H1 (cell line): ENCODE results near the gene NAV2. TPM values are rescaled to one million over a fixed set of nuclear protein-coding genes. Genes with fewer than 3 reads are reported as not detected.

Source experiments
- CTCF ChIA-PET: fragments of 300-600 bp; sonication (Branson Sonifier 250); formaldehyde crosslinking; loops from one replicate; lab custom pipeline; 2021; ENCODE audit not compliant: partially characterized antibody; lab: Charles Lee
- POLR2A ChIA-PET: fragments of 300-600 bp; sonication (Branson Sonifier 250); formaldehyde crosslinking; loops from one replicate; lab custom pipeline; 2021; ENCODE audit warnings: inconsistent platforms; ENCODE audit not compliant: partially characterized antibody; lab: Charles Lee
- DNase-seq, 2 experiments: peaks; one replicate each; pipeline versions ENCODE4 v3.0.0 to v3.0.0-alpha.2; 2010 to 2022; ENCODE audit warnings: low spot score in 2 of 2, low read depth in 1 of 2, mixed read lengths in 1 of 2
- FAIRE-seq: peaks from 2 replicates; lab custom pipeline; 2011; peaks lifted over from hg19 to GRCh38; lab: Jason Lieb, UNC
- H2AFZ ChIP-seq: 2 replicates; pipeline ENCODE4 v1.8.1; 2012; ENCODE audit warnings: low read length, inconsistent platforms
- H2AK5ac ChIP-seq: 2 replicates; pipeline ENCODE4 v1.6.1; 2013; ENCODE audit warnings: low read depth, low read length
- H2BK120ac ChIP-seq: replicated peaks from 2 replicates; pipeline ENCODE3; 2013; ENCODE audit warnings: low read depth, low read length, inconsistent platforms
- H2BK12ac ChIP-seq: 2 replicates; pipeline ENCODE4 v1.6.1; 2013; ENCODE audit warnings: low read depth, low read length
- H2BK15ac ChIP-seq: 2 replicates; pipeline ENCODE4 v1.6.1; 2013; ENCODE audit warnings: low read length
- H2BK20ac ChIP-seq: 2 replicates; pipeline ENCODE4 v1.6.1; 2013; ENCODE audit warnings: low read length
- H2BK5ac ChIP-seq: 2 replicates; pipeline ENCODE4 v1.6.1; 2013; ENCODE audit warnings: low read depth, low read length
- H3K14ac ChIP-seq: 2 replicates; pipeline ENCODE4 v1.6.1; 2013; ENCODE audit warnings: inconsistent platforms; ENCODE audit not compliant: insufficient read length
- H3K18ac ChIP-seq: 2 replicates; pipeline ENCODE4 v1.6.1; 2013; ENCODE audit warnings: low read length; ENCODE audit errors: extremely low read depth
- H3K23ac ChIP-seq: 2 replicates; pipeline ENCODE4 v1.6.1; 2013; ENCODE audit warnings: inconsistent platforms; ENCODE audit not compliant: insufficient read length
- H3K23me2 ChIP-seq: 2 replicates; pipeline ENCODE4 v1.6.1; 2013; ENCODE audit warnings: low read depth, low read length
- H3K27ac ChIP-seq: 2 replicates; pipeline ENCODE4 v1.6.1; 2011; ENCODE audit warnings: low read depth, low read length, inconsistent platforms
- H3K27me3 ChIP-seq, 4 experiments: replicated peaks in 1 of 4; 1 replicate in 1 of 4; 2 replicates in 3 of 4; pipeline versions ENCODE4 v1.6.1 to v1.8.1; 2011 to 2013; ENCODE audit warnings: low read length in 3 of 4, mild to moderate bottlenecking in 3 of 4, inconsistent platforms in 2 of 4, mixed read lengths in 2 of 4, moderate library complexity in 1 of 4; ENCODE audit not compliant: control insufficient read depth in 3 of 4, insufficient read depth in 3 of 4; ENCODE audit errors: extremely low read depth in 1 of 4
- H3K36me3 ChIP-seq, 4 experiments: 2 replicates each; pipeline versions ENCODE4 v1.6.1 to v1.8.1; 2011 to 2013; ENCODE audit warnings: mild to moderate bottlenecking in 4 of 4, low read length in 3 of 4, moderate library complexity in 2 of 4, control low read depth in 1 of 4, inconsistent platforms in 1 of 4; ENCODE audit not compliant: insufficient read depth in 4 of 4, control insufficient read depth in 2 of 4
- H3K4ac ChIP-seq: replicated peaks from 2 replicates; pipeline ENCODE3; 2013; ENCODE audit warnings: low read length, low read depth, mixed read lengths, inconsistent platforms; ENCODE audit not compliant: insufficient read length
- H3K4me1 ChIP-seq, 4 experiments: replicated peaks in 1 of 4; 1 replicate in 1 of 4; 2 replicates in 3 of 4; pipeline versions ENCODE4 v1.6.1 to v1.8.1; 2011 to 2013; ENCODE audit warnings: low read length in 3 of 4, inconsistent platforms in 2 of 4, mixed read lengths in 1 of 4; ENCODE audit not compliant: insufficient read depth in 4 of 4, control insufficient read depth in 3 of 4
- H3K4me2 ChIP-seq, 2 experiments: 2 replicates each; pipeline versions ENCODE4 v1.6.1 to v1.8.1; 2011 to 2013; ENCODE audit warnings: low read depth in 2 of 2, low read length in 2 of 2, control low read depth in 1 of 2, inconsistent platforms in 1 of 2, mild to moderate bottlenecking in 1 of 2; ENCODE audit not compliant: insufficient read depth in 1 of 2
- H3K4me3 ChIP-seq, 4 experiments: fragments of 200-600, 300-600 bp in 1 of 4; sonication (generic), shearing (Covaris generic), sonication (Bioruptor Twin) in 1 of 4; 2 replicates each; pipeline versions ENCODE4 v1.5.1 to v1.8.1; 2011 to 2016; ENCODE audit warnings: low read length in 4 of 4, low read depth in 3 of 4, control low read depth in 2 of 4, inconsistent platforms in 2 of 4, mild to moderate bottlenecking in 2 of 4, mixed read lengths in 1 of 4, moderate library complexity in 1 of 4; ENCODE audit not compliant: insufficient read depth in 2 of 4; ENCODE audit errors: extremely low read depth in 1 of 4
- H3K56ac ChIP-seq: replicated peaks from 2 replicates; pipeline ENCODE3; 2013; ENCODE audit warnings: low read depth, mild to moderate bottlenecking, mixed read lengths, low read length, inconsistent platforms; ENCODE audit not compliant: insufficient read length
- H3K79me1 ChIP-seq: 2 replicates; pipeline ENCODE4 v1.6.1; 2013; ENCODE audit warnings: low read depth, low read length, control low read depth
- H3K79me2 ChIP-seq, 2 experiments: 2 replicates each; pipeline versions ENCODE4 v1.6.1 to v1.8.1; 2012 to 2013; ENCODE audit warnings: low read length in 2 of 2, mild to moderate bottlenecking in 2 of 2, inconsistent platforms in 1 of 2; ENCODE audit not compliant: insufficient read depth in 2 of 2, control insufficient read depth in 1 of 2
- H3K9ac ChIP-seq, 4 experiments: replicated peaks in 1 of 4; 1 replicate in 1 of 4; 2 replicates in 3 of 4; pipeline versions ENCODE4 v1.6.1 to v1.8.1; 2011 to 2013; ENCODE audit warnings: low read depth in 3 of 4, low read length in 3 of 4, control low read depth in 2 of 4, mild to moderate bottlenecking in 2 of 4, moderate library complexity in 2 of 4, inconsistent platforms in 1 of 4; ENCODE audit errors: extremely low read depth in 1 of 4
- H3K9me3 ChIP-seq, 2 experiments: 2 replicates each; pipeline versions ENCODE4 v1.6.1 to v1.8.1; 2012 to 2013; ENCODE audit warnings: mild to moderate bottlenecking in 2 of 2, moderate library complexity in 2 of 2, control low read depth in 1 of 2, inconsistent platforms in 1 of 2, low read depth in 1 of 2, low read length in 1 of 2, mixed read lengths in 1 of 2; ENCODE audit not compliant: insufficient read depth in 2 of 2
- H4K20me1 ChIP-seq, 2 experiments: replicated peaks in 1 of 2; 2 replicates each; pipeline versions ENCODE3 to v1.8.1; 2011 to 2013; ENCODE audit warnings: inconsistent platforms in 2 of 2, low read length in 2 of 2, mild to moderate bottlenecking in 1 of 2; ENCODE audit not compliant: insufficient read depth in 2 of 2, control insufficient read depth in 1 of 2
- H4K5ac ChIP-seq: 2 replicates; pipeline ENCODE4 v1.6.1; 2013; ENCODE audit warnings: low read length, low read depth, mixed read lengths, inconsistent platforms; ENCODE audit not compliant: insufficient read length
- H4K8ac ChIP-seq: 2 replicates; pipeline ENCODE4 v1.8.0; 2013; ENCODE audit warnings: mild to moderate bottlenecking, moderate library complexity, low read length, inconsistent platforms; ENCODE audit not compliant: insufficient read depth; ENCODE audit errors: extremely low read depth
- H4K91ac ChIP-seq: replicated peaks from 2 replicates; pipeline ENCODE3; 2013; ENCODE audit warnings: low read length, mixed read lengths, inconsistent platforms; ENCODE audit not compliant: insufficient read length
- ASH2L ChIP-seq: fragments of 200-600, 300-600 bp; sonication (generic); IDR thresholded peaks from one replicate; pipeline ENCODE4 v1.7.1; 2017; ENCODE audit warnings: low read length
- CHD1 ChIP-seq: IDR thresholded peaks from 2 replicates; pipeline ENCODE4 v1.6.1; 2012; ENCODE audit warnings: low read depth, low read length, improper control_type of control experiment
- CHD2 ChIP-seq: IDR thresholded peaks from 2 replicates; pipeline ENCODE4 v1.6.1; 2012; ENCODE audit warnings: low read length, improper control_type of control experiment
- JUN ChIP-seq: IDR thresholded peaks from 2 replicates; pipeline ENCODE4 v1.6.1; 2011; ENCODE audit warnings: low read depth, mild to moderate bottlenecking, improper control_type of control experiment, low read length
- KDM4A ChIP-seq: IDR thresholded peaks from one replicate; pipeline ENCODE4 v1.7.1; 2012; ENCODE audit warnings: low read depth, mild to moderate bottlenecking, moderate library complexity, low read length, inconsistent platforms; ENCODE audit not compliant: severe bottlenecking
- RBBP5 ChIP-seq: IDR thresholded peaks from 2 replicates; pipeline ENCODE4 v1.7.1; 2012; ENCODE audit warnings: low read depth, mild to moderate bottlenecking, inconsistent platforms, low read length, moderate library complexity, borderline replicate concordance
- SIX5 ChIP-seq: IDR thresholded peaks from 2 replicates; pipeline ENCODE4 v1.6.1; 2011; ENCODE audit warnings: mild to moderate bottlenecking, low read depth, low read length
- WGBS, 2 experiments: shearing (Covaris generic) in 1 of 2; methylation state at CpG; one replicate each; pipeline versions ENCODE4 v1.1.6 to v1.1.7; 2013 to 2015; ENCODE audit warnings: low lambda C conversion rate in 2 of 2, mixed read lengths in 2 of 2, inconsistent platforms in 1 of 2, low coverage in 1 of 2, missing lambda C conversion rate in 1 of 2; ENCODE audit not compliant: insufficient replicate concordance in 2 of 2, insufficient coverage in 1 of 2, insufficient read length in 1 of 2; ENCODE audit errors: extremely low coverage in 1 of 2, missing lambda C conversion rate in 1 of 2; 5-methylcytosine and 5-hydroxymethylcytosine counted together
- polyA plus RNA-seq, 7 experiments: library from polyadenylated mRNA; depleted of rRNA in 3 of 7; stranded (reverse) in 5 of 7; unstranded in 2 of 7; fragments of >200 nt in 5 of 7; fragments of 200-250 nt in 2 of 7; gene quantifications; 1 replicate in 5 of 7; 2 replicates in 1 of 7; 4 replicates in 1 of 7; pipeline versions ENCODE4 v1.2.1 to v1.2.3, GENCODE V29; 2011 to 2013; ENCODE audit warnings: missing spikeins in 2 of 7, mixed read lengths in 2 of 7
- total RNA-seq: library from RNA; stranded (reverse); fragmentation: NEBNext Ultra II Directional; extraction: Animal tissue kit (Norgen Biotek cat#: 25700); gene quantifications from 2 replicates; pipeline ENCODE4 v1.2.1, GENCODE V29; 2021
- TF ChIP-seq, protein P1 (sequence below): IDR thresholded peaks from 2 replicates; pipeline ENCODE4 v1.6.1; 2012; ENCODE audit warnings: inconsistent platforms

The NAV2 gene
- total and polyA plus RNA-seq, 2 of the 8 experiments (the other 6 are each of a cell fraction or from before 2014, with no cell fraction given): 35.6 to 73.6 TPM

GRCh38 chr11:19827399-19828135 is 114.9 kb downstream of the NAV2 start:
- peaks cover 0 to 84% of the 10 kb centered on the region in 2 experiments; a peak in 3 of 4 replicates for H3K79me2 ChIP-seq
- H3K4me3 ChIP-seq: no peak overlapping the region
- H4K20me1 ChIP-seq: no peaks in the 10 kb centered on the region
- H2BK120ac ChIP-seq: no peak overlapping the region
- H3K36me3 ChIP-seq: peaks cover 0 to 3% (median under 1%) of the 10 kb centered on the region in 4 experiments; a peak in 2 of 8 replicates
- no peak overlapping the region; the same call in 1 of the 2 replicates for H4K8ac ChIP-seq
- H3K23ac ChIP-seq: no peak overlapping the region
- CTCF ChIA-PET: interaction anchor here (1.0 to 6.2 kb wide), 10 partner anchors 9 to 85 kb away, joined by 3 to 44 read pairs (median 4); no protein-coding TSS in a partner anchor
- FAIRE-seq (no peak), DNase-seq (peak in 1 of 2 experiments; percentile 39)
- H3K4me1 ChIP-seq: peaks cover 2 to 35% (median 31%) of the 10 kb centered on the region in 4 experiments; a peak in 6 of 7 replicates
- no peak overlapping the region for H3K56ac ChIP-seq
- no peaks in the 10 kb centered on the region for H3K23me2 ChIP-seq
- H3K79me1 ChIP-seq: peaks cover 3% of the 10 kb centered on the region; the same call in 1 of the 2 replicates
- H3K4me2 ChIP-seq: no peak overlapping the region; a peak in 1 of 4 replicates
- peak overlapping the region; percentile 16 for H4K5ac ChIP-seq
- peak overlapping the region; percentile 26; the same call in 1 of the 2 replicates for H3K27ac ChIP-seq
- POLR2A ChIA-PET: interaction anchor here (1.7 to 7.0 kb wide), 2 partner anchors 11 to 49 kb away, joined by 5 to 37 read pairs; no protein-coding TSS in a partner anchor
- no peak overlapping the region for H3K14ac ChIP-seq
- peak overlapping the region; percentile 80; the same call in 1 of the 2 replicates for H3K18ac ChIP-seq
- WGBS, 2 experiments: 59% methylated on average over 11 of the region's 12 CpGs; no CpG with 5 or more reads in 1 of the 2 experiments
- H3K4ac ChIP-seq: no peak overlapping the region
- no peaks in the 10 kb centered on the region for H3K27me3 ChIP-seq
- H3K9me3 ChIP-seq: no peaks in the 10 kb centered on the region
- peak overlapping the region; percentile 85 for H2BK5ac ChIP-seq
- H2BK15ac ChIP-seq: peak overlapping the region; percentile 88; the same call in 1 of the 2 replicates
- H2AK5ac ChIP-seq: peak overlapping the region; percentile 89; the same call in 1 of the 2 replicates
- TF ChIP-seq KDM4A (no peak), RBBP5 (no peak), CHD2 (no peak), SIX5 (no peak), JUN (no peak), ASH2L (no peak), CHD1 (no peak)
- TF ChIP-seq, protein P1, sequence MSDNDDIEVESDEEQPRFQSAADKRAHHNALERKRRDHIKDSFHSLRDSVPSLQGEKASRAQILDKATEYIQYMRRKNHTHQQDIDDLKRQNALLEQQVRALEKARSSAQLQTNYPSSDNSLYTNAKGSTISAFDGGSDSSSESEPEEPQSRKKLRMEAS: no peak
- H4K91ac ChIP-seq: peak overlapping the region; percentile 48
- H2BK20ac ChIP-seq: 0 out of 2 replicates have a peak overlapping the region, but pooled peaks have one; percentile 93
- H2BK12ac ChIP-seq: peak overlapping the region; percentile 85
- no peak overlapping the region for H2AFZ ChIP-seq
- no peak overlapping the region; a peak in 1 of 7 replicates for H3K9ac ChIP-seq
